Fibroblast of lung (primary cell): ENCODE data around the gene HAGH. TPM values are rescaled to one million over a fixed set of nuclear protein-coding genes. Genes with fewer than 3 reads are reported as not detected.

Experiments
- DNase-seq, 2 donors: peaks; one replicate each; pipeline versions ENCODE4 v3.0.0 to v3.0.0-alpha.2; 2010; ENCODE audit warnings: low read depth in 2 of 2
- H2AFZ ChIP-seq: 2 replicates; pipeline ENCODE4 v1.5.1; 2012; ENCODE audit warnings: low read length, control low read depth, inconsistent platforms
- H3K27ac ChIP-seq: 2 replicates; pipeline ENCODE4 v1.5.1; 2011; ENCODE audit warnings: low read length, control low read depth; ENCODE audit not compliant: insufficient read depth
- H3K27me3 ChIP-seq: 2 replicates; pipeline ENCODE4 v1.5.1; 2011; ENCODE audit warnings: mild to moderate bottlenecking, low read length; ENCODE audit not compliant: control insufficient read depth, insufficient read depth
- H3K36me3 ChIP-seq: 2 replicates; pipeline ENCODE4 v1.5.1; 2011; ENCODE audit warnings: low read length; ENCODE audit not compliant: control insufficient read depth, insufficient read depth
- H3K4me1 ChIP-seq: 2 replicates; pipeline ENCODE4 v1.5.1; 2011; ENCODE audit warnings: low read length; ENCODE audit not compliant: control insufficient read depth, insufficient read depth; ENCODE audit errors: extremely low read depth
- H3K4me2 ChIP-seq: 2 replicates; pipeline ENCODE4 v1.5.1; 2011; ENCODE audit warnings: low read length, control low read depth; ENCODE audit not compliant: insufficient read depth; ENCODE audit errors: extremely low read depth
- H3K4me3 ChIP-seq, 4 experiments: fragments of 200-600 bp in 1 of 4; sonication (generic) in 1 of 4; replicated peaks in 1 of 4; 2 replicates each; pipeline ENCODE4 v1.5.1; 2011 to 2016; ENCODE audit warnings: low read length in 4 of 4, low read depth in 3 of 4, mild to moderate bottlenecking in 3 of 4, control low read depth in 2 of 4, inconsistent platforms in 1 of 4, mixed read lengths in 1 of 4; ENCODE audit not compliant: insufficient read depth in 1 of 4; ENCODE audit errors: control extremely low read depth in 1 of 4
- H3K79me2 ChIP-seq: 2 replicates; pipeline ENCODE4 v1.5.1; 2012; ENCODE audit warnings: mild to moderate bottlenecking, low read length, inconsistent platforms; ENCODE audit not compliant: control insufficient read depth, insufficient read depth
- H3K9ac ChIP-seq: 2 replicates; pipeline ENCODE4 v1.5.1; 2011; ENCODE audit warnings: mild to moderate bottlenecking, low read length, control low read depth; ENCODE audit not compliant: insufficient read depth
- H3K9me3 ChIP-seq: 2 replicates; pipeline ENCODE4 v1.5.1; 2012; ENCODE audit warnings: low read depth, low read length; ENCODE audit not compliant: control insufficient read depth, insufficient read depth
- H4K20me1 ChIP-seq: 2 replicates; pipeline ENCODE4 v1.5.1; 2011; ENCODE audit warnings: low read length; ENCODE audit not compliant: control insufficient read depth, insufficient read depth; ENCODE audit errors: extremely low read depth
- CTCF ChIP-seq, 2 donors: IDR thresholded peaks in 1 of 2; conservative IDR thresholded peaks in 1 of 2; 1 replicate in 1 of 2; 2 replicates in 1 of 2; pipeline ENCODE4 v1.5.1; 2011 to 2012; ENCODE audit warnings: low read length in 2 of 2, control low read depth in 1 of 2, inconsistent platforms in 1 of 2, low read depth in 1 of 2, mild to moderate bottlenecking in 1 of 2
- EZH2 ChIP-seq: IDR thresholded peaks from 2 replicates; pipeline ENCODE4 v1.5.1; 2012; ENCODE audit warnings: low read length, control low read depth, mild to moderate bottlenecking; ENCODE audit errors: missing control alignments
- polyA plus RNA-seq, 2 donors: library from polyadenylated mRNA; depleted of rRNA in 1 of 2; stranded (reverse) in 1 of 2; unstranded in 1 of 2; fragments of >200 nt; gene quantifications; 2 replicates each; pipeline ENCODE4 v1.2.1, GENCODE V29; 2011 to 2012; ENCODE audit warnings: missing spikeins in 1 of 2
- total RNA-seq: library from RNA; depleted of rRNA; stranded (reverse); fragments of >200 nt; gene quantifications from 2 replicates; pipeline ENCODE4 v1.2.1, GENCODE V29; 2014

The HAGH gene
- total and polyA plus RNA-seq, 2 donors (not counting 1 experiment from before 2014, with no cell fraction given), result 18.4 to 47.4 TPM

- no peaks in the 10 kb centered on the region for H4K20me1 ChIP-seq
- no peaks in the 10 kb centered on the region for H3K79me2 ChIP-seq
- H2AFZ ChIP-seq, result no peak overlapping the region
- TF ChIP-seq EZH2 (no peak), CTCF (conservative IDR thresholded peaks at IDR 0.05 in 1 of 2, IDR thresholded peaks at IDR 0.05 in 1 of 2; ENCODE audit: low read depth in 1 of 2, low read length in 2 of 2) (no peak)
- no peak for DNase-seq
- H3K9me3 ChIP-seq, result no peaks in the 10 kb centered on the region
- no peak overlapping the region for H3K4me2 ChIP-seq
- no peak overlapping the region for H3K27ac ChIP-seq
- no peak overlapping the region for H3K9ac ChIP-seq
- H3K36me3 ChIP-seq, result peaks cover 14% of the 10 kb centered on the region
- no peaks in the 10 kb centered on the region for H3K4me1 ChIP-seq
- no peak overlapping the region for H3K4me3 ChIP-seq
- H3K27me3 ChIP-seq, result no peaks in the 10 kb centered on the region
These were observed 34.4 kb downstream of the HAGH start for GRCh38 chr16:1791943-1792812.

DNA sequence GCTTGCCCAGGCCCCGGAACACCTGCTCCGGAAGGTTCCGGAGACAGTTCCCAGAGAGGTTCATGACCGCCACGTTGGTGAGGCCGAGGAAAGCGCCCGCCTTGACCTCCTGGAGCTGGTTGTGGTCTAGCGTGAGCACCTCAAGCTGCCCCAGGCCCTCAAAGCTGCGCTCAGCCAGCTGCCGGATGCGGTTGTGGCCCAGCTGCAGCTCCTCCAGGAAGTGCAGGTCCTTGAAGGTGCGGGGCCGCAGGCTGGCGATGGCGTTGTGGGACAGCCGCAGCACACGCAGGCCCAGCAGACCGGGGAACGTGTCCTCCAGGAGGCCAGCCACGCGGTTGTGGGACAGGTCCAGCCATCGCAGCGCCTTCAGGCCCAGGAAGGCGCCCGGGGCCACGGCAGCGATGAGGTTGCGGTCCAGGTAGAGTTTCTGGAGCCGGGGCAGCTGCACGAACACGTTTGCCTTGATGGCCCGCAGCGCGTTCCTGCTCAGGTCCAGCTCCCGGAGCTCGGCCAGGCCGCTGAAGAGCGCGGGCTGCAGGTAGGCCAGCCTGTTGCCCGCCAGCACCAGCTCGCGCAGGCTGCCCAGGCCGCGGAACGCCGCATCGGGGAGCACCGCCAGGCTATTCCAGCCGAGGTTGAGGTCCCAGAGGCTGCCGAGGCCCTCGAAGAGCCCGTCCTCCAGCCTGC is 35.2 kb downstream of the HAGH start:
- Histone ChIP-seq H3K9me3 (no peaks in the 10 kb centered on the region), H3K36me3 (peaks cover 17% of the 10 kb centered on the region), H3K4me2 (no peak overlapping the region), H4K20me1 (no peaks in the 10 kb centered on the region), H3K4me3 (no peak overlapping the region), H2AFZ (no peak overlapping the region), H3K79me2 (peaks cover 5% of the 10 kb centered on the region), H3K27ac (no peak overlapping the region), H3K27me3 (no peaks in the 10 kb centered on the region), H3K4me1 (no peaks in the 10 kb centered on the region), H3K9ac (no peak overlapping the region)
- TF ChIP-seq CTCF (conservative IDR thresholded peaks at IDR 0.05 in 1 of 2, IDR thresholded peaks at IDR 0.05 in 1 of 2; ENCODE audit: low read depth in 1 of 2, low read length in 2 of 2) (no peak), EZH2 (no peak)
- no peak for DNase-seq

DNA sequence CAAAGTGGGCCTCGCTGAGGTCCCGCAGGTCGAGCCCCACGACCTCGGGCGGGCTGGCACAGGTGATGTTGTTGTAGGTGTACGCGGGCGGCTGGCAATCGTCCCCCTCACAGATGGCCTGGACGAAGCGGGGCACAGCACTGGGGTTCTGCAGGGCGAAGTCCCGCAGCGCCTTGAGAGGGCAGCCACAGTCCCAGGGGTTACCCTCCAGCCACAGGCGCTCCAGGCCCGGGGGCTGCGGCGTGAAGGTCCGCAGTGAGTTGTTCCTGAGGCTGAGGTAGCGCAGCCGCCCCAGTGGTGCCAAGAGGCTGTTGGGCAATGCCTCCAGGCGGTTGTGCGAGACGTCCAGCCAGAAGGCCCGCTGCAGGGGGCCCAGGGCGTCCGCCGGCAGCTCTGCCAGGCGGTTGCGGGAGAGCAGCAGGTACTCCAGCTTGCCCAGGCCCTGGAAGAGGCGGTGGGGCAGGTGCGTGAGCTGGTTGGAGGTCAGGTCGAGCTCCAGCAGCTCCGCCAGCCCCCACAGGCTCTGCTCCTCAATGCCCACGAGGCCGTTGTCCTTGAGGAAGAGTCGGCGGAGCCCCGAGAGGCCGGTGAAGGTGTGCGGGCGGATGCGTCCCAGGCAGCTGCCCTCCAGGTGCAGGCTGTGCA is 35.9 kb downstream of the HAGH start:
- Histone ChIP-seq H3K27me3 (no peaks in the 10 kb centered on the region), H3K27ac (no peak overlapping the region), H3K4me3 (no peak overlapping the region), H4K20me1 (no peaks in the 10 kb centered on the region), H3K4me2 (no peak overlapping the region), H3K36me3 (peaks cover 20% of the 10 kb centered on the region), H3K79me2 (peaks cover 11% of the 10 kb centered on the region), H3K9me3 (no peaks in the 10 kb centered on the region), H2AFZ (no peak overlapping the region), H3K9ac (no peak overlapping the region), H3K4me1 (no peaks in the 10 kb centered on the region)
- TF ChIP-seq CTCF (conservative IDR thresholded peaks at IDR 0.05 in 1 of 2, IDR thresholded peaks at IDR 0.05 in 1 of 2; ENCODE audit: low read depth in 1 of 2, low read length in 2 of 2) (no peak), EZH2 (no peak)
- no peak for DNase-seq
